KOPT-K1 (cell line): ENCODE data around the gene FAM163B.

ENCODE experiments used
- H3K27ac ChIP-seq: fragments of 200-600 bp; sonication (generic); 2 replicates; pipeline ENCODE4 v1.5.1; 2016; ENCODE audit warnings: antibody characterized with exemption, mild to moderate bottlenecking, low read depth, low read length; ENCODE audit not compliant: poor library complexity, severe bottlenecking
- H3K36me3 ChIP-seq: fragments of 200-600 bp; sonication (generic); 2 replicates; pipeline ENCODE4 v1.5.1; 2017; ENCODE audit warnings: antibody characterized with exemption, mild to moderate bottlenecking, low read length, moderate library complexity; ENCODE audit not compliant: insufficient read depth
- H3K9me3 ChIP-seq: fragments of 200-600 bp; sonication (generic); 2 replicates; pipeline ENCODE4 v1.5.1; 2017; ENCODE audit warnings: antibody characterized with exemption, low read length, mild to moderate bottlenecking; ENCODE audit not compliant: insufficient read depth, poor library complexity, severe bottlenecking

FAM163B gene

DNA sequence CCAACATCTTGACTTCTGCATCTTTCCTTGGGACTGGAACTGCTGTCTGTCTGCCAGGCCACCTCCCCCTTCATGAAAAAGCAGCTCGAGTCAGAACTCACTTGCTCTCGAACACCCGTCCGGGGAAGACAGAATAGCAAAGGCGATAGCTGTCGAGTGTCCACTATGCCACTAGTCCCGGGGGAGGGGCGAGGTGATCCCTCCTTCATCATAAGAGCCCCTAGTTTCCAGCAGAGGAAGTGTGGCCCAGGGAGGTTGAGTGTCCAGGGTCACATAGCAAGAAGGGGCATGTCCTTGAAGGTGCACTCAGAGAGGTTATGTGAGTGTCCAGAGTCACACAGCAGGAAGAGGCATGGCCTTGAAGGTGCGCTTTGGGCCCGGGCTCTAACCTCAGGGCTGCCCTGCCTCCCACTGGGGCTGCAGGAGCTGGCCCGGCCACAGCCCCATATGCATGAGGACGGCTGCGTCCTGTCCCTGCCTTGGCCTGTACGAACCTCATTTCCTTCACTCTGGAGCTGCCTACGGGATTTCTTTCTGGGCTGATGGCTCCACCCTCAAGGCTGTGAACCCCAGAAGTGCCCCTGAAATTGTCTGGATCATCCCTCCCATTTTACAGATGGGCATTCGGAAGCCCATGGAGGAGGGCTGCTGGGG is 33.6 kb upstream of the FAM163B start:
- no peaks in the 10 kb centered on the region for H3K36me3 ChIP-seq
- H3K27ac ChIP-seq = no peak overlapping the region
- H3K9me3 ChIP-seq = no peaks in the 10 kb centered on the region

DNA sequence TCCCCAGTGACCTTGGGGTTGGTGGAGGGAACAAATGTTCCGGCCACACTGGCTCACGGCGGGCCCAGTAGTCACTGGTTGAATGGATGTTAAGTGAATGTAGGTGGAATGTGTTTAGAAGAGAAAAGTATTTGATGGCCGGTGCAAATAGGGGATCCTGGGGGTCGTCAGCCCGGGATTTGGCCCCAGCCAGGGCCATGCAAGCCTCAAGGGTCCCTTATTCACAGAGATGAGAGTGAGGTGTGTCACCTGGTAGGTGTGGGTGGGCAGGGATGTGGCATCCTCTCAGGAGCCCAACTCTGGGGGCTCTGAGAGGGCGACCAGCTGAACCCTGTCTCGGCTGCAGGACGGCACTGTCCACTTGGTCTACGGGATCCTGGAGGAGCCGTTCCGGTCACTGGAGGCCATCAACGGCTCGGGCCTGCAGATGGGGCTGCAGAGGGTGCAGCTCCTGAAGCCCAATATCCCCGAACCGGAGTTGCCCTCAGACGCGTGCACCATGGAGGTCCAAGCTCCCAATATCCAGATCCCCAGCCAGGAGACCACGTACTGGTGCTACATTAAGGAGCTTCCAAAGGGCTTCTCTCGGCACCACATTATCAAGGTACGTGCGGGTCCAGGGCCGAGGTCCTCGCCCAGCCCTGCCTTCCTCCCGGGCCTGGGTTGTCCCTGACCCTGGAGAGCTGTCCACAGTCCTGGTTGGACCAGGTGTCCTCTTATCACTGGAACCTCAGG is 32.8 kb upstream of the FAM163B start:
- no peak overlapping the region for H3K27ac ChIP-seq
- H3K36me3 ChIP-seq = no peaks in the 10 kb centered on the region
- H3K9me3 ChIP-seq = no peaks in the 10 kb centered on the region

DNA sequence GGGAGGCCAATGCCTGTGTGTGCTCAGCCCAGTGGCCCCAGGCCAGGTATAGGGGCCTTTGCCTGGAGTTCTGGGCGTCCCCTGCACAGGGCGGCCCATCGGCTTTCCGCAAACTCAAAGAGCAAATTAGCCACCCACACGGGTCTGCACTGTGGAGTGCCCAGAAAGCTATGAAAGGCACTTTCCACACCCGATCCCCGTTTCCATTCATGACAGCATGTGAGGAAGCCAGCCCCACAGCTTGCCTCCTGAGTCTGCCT is 32.1 kb upstream of the FAM163B start:
- no peak overlapping the region for H3K27ac ChIP-seq
- no peaks in the 10 kb centered on the region for H3K9me3 ChIP-seq
- H3K36me3 ChIP-seq = no peaks in the 10 kb centered on the region

DNA sequence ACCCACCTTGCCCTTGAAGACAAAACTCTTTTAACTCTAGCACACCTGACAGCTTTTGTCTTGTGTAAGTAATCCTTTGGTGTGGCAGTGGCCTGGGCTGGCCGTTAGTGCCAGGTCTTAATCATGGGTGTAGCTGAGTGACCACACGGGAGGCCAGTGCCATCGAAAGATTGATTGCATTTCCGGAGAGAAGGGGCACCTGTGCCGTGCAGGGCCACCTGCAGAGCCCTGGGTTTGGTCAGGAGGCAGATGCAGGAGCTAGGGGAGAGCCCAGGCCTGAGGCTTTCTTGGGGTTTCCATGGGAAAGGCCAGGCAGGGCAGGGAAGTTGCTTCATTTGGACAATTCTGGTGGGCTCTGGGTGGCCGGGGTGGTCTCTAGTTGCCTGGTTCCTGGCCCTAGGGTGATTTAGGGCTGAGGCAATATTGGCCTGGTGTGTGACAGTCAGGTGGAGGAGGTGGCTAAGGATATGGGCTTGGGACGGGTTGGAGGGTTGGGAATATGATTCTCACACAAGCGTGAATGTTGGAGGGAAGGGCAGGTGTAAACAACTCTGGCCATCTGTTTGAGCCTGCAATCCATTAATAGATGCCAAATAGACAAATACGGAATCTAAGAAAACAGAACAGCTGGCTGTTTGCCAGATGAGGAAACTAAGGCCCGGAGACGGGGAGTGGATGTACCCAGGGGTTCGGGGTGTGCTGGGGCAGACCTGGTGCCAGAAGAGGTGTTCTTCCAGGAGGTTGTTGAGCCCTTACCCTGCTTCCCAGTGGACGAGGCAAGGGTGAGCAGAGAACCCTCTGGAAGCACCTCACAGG is 31.6 kb upstream of the FAM163B start:
- no peak overlapping the region for H3K27ac ChIP-seq
- no peaks in the 10 kb centered on the region for H3K36me3 ChIP-seq
- no peaks in the 10 kb centered on the region for H3K9me3 ChIP-seq

DNA sequence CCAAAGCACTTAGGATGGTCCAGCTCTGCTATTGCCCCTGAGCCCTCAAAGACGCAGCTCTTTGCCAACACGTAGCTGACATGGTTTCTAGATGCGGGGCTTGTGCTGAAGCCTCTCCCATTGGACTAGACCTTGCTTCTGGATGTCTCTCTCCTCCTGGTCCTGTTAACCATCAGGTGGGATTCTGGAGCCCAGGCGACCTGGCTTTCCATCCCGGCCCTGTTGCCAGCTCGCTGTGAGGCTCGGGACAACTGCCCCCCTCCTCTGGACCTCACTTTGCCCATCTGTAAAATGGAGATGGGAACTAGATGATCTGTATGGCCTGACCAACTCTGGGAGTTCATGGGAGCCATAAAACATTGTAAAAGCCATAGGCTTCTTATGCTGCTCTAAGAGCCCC is 31.0 kb upstream of the FAM163B start:
- Histone ChIP-seq H3K36me3 (no peaks in the 10 kb centered on the region), H3K27ac (no peak overlapping the region)

DNA sequence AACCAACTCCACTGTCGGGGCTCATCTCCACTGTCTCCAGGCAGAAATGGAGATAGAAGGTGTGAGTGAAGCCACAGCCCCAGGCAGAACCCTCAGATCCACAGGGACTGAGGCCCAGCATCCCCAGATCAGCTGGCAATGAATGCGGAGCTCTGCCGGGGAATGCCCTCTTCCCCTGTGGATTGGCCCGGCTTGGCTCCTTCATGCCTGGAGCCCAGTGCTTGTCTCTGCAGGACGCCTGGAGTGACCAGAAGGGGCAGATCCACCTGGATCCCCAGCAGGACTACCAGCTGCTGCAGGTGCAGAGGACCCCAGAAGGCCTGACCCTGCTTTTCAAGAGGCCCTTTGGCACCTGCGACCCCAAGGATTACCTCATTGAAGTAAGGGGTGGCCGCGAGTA is 30.4 kb upstream of the FAM163B start:
- no peaks in the 10 kb centered on the region for H3K9me3 ChIP-seq
- no peak overlapping the region for H3K27ac ChIP-seq
- no peaks in the 10 kb centered on the region for H3K36me3 ChIP-seq

More for the DNA sequence above, 31.0 kb upstream of the FAM163B start:
- no peaks in the 10 kb centered on the region for H3K9me3 ChIP-seq

DNA sequence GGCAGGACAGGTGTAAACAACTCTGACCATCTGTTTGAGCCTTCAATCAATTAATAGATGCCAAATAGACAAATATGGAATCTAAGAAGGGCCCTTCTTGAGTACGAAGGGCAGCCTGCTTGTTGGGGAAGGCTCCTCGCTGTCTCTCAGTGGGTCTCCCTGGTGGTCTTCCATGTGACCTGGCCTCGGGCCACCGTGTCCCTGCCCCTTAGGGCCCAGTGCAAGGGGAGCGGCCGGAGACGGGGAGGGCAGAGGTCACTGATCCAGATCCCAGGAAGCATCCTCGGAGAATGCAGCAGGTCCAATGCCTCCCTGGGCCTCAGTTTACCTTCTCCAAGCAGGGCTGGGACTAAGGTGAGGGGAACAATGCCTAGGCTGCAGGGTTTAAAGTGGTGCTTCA is 29.5 kb upstream of the FAM163B start:
- H3K36me3 ChIP-seq = no peaks in the 10 kb centered on the region
- no peaks in the 10 kb centered on the region for H3K9me3 ChIP-seq
- H3K27ac ChIP-seq = no peak overlapping the region

DNA sequence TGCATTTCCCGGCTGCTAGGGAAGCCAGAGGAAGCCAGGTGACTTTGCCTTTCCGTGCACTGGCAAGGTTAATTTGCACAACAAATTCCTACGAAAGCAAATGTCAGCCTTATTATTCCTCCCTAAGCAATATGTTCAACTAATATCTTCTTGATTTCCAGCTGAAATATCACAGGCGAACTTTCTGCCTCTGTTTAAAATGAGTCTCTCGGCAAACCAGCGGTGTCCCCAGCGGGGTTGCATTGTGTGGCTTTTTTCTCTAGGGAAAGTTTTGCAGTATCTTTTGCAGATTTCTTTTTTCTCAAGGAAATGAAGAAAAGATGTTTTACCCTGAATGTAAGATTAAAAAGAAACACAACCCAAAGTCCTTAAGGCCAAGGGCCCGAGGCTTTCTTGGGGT is 28.9 kb upstream of the FAM163B start:
- Histone ChIP-seq H3K27ac (no peak overlapping the region), H3K36me3 (no peaks in the 10 kb centered on the region), H3K9me3 (no peaks in the 10 kb centered on the region)

DNA sequence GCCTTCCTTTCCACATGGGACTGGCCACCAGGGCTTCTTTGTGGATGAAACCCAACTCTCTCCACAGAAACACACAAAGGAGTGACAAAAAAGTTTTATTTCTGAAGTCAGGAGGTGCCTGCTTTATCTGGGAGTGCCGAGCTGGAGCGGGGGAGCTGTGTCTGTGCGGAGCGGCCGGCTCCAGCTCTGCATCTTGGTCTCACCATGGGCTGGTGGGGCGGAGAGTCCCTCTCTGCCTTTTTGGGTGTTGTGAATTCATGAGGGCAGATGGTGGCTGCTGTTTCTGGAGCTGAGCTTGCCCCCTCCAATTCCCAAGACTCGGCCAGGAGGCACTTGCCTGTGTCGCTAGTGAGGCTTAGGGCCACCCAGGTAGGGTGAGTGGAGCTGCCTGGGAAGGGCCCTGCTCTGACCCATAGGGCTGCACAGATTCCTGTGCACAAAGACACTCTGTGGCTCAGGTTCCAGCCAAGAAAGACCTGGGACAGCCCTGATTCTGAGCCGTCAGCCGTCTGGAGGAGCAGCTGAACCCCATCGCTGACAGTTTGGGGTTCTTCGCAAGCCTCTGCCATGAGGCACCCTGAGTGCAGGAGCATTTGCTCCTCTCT is 28.4 kb upstream of the FAM163B start:
- Histone ChIP-seq H3K27ac (no peak overlapping the region), H3K9me3 (no peaks in the 10 kb centered on the region), H3K36me3 (no peaks in the 10 kb centered on the region)

DNA sequence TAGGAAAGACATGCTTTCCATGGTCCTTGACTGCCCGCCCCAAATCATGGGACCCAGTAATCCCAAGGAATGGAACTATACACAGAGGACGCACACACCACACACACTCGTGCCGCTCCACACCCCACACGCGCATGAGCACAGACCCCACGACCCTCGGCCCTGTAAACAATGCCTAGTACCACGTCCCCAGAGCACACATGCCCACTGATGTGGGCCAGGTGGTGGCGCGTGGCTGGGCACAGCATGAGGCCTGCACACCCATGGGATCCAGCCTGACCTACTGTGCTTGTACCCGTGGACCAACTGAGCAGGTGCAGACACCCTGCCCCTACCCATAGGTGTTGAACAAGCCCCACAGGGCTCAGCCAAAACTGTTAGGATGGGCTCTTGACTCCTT is 27.7 kb upstream of the FAM163B start:
- Histone ChIP-seq H3K36me3 (no peaks in the 10 kb centered on the region), H3K9me3 (no peaks in the 10 kb centered on the region), H3K27ac (no peak overlapping the region)

DNA sequence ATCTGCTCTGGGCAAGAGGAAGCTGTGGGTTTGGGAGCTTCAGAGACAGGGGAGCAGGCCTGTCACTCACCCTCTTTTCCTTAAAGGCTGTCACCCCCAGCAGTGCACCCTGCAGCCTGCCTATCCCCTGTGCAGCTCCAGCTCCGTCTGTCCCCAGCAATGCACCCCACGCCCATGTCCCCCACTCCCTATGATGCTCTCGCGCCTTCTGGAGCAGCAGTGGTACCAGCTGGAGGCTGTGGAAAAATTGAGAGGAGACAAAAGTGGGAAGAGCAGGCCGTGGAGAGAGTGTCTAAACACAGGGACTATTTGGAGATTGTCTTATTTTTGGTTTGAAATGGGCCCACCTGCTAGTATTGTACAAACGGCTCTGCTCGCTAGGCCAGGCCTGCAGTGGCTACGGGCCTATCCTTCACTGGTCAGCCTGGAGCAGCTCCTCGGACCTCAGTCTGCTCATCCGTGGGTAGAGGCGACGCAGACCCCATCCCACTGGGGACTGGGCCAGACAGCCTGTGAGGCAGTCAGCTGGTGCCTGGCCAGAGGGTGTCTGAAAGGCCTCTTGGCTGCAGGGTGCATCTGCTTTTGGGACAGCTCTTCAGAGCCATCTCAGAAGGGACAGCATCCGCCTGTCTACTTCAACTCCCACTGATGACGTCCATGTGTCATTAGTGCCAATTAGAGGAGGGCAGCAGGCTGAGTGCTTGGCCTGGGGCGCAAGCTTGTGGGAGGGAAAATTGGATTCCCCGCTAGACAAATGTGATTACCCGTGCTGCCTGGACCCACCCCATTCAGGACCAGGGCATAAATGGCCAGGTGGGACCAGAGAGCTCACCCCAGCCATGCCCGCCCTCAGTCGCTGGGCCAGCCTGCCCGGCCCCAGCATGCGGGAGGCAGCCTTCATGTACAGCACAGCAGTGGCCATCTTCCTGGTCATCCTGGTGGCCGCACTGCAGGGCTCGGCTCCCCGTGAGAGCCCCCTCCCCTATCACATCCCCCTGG is 26.6 kb upstream of the FAM163B start, which contains the start of gene DBH:
TSS of gene DBH (plus strand) at position 831 of the 999 bp plus-strand sequence. CDS start at position 840, 9 bp downstream.
- Histone ChIP-seq H3K27ac (no peak within 1 kb of the TSS), H3K36me3 (no peaks in the 10 kb centered on the region), H3K9me3 (no peaks in the 10 kb centered on the region)

DNA sequence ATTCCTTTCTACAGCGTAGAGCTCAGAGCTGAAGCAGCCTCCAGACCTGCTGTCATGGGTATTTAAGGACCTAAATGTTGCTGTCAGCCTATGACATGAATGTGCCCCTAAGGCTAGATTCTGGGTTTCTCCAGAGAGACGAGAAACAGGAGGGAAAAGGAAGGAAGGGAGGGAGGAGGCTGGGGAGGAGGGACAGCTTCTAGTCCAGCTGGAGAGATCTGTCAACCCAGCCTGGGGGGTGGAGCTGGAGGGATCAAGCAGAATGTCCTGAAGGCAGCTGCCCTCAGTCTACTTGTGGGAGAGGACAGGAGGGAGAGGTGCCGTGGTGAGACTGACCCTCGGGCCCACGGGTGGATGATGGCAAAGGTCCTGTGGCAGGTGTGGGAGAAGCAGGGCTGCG is 25.9 kb upstream of the FAM163B start:
- H3K27ac ChIP-seq = no peak overlapping the region
- H3K9me3 ChIP-seq = no peaks in the 10 kb centered on the region
- no peaks in the 10 kb centered on the region for H3K36me3 ChIP-seq

DNA sequence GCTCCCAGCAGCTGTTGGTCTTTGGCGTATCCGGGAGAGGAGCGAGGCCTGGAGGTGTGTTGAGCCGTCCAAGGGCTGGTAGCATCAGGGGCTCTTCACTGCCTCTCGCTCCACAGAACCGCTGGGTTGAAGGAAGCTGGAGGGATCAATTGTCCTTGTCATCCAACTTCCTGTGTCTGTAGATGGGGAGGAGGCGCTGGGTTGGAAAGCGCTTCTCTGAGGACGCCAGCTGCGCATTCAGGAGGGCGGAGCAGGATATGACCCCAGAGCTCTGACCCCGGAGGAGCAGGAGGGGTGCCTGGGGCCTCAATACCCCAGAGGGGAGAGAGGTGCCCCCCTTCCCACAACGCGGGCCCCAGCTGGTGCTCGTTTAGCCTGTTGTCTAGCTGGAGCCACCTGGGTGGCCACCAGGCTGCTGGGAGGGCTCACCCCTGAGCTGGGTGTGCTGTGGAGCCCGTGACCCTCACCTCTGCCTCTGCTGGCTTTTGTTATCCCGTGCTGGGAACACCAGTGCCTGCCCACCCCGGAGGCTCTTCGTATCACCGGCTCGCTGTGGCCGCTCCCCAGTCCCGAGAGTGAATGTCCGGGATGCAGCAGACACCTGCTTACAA is 25.0 kb upstream of the FAM163B start:
- no peaks in the 10 kb centered on the region for H3K36me3 ChIP-seq
- peak overlapping the region; percentile 42 for H3K27ac ChIP-seq
- no peaks in the 10 kb centered on the region for H3K9me3 ChIP-seq

DNA sequence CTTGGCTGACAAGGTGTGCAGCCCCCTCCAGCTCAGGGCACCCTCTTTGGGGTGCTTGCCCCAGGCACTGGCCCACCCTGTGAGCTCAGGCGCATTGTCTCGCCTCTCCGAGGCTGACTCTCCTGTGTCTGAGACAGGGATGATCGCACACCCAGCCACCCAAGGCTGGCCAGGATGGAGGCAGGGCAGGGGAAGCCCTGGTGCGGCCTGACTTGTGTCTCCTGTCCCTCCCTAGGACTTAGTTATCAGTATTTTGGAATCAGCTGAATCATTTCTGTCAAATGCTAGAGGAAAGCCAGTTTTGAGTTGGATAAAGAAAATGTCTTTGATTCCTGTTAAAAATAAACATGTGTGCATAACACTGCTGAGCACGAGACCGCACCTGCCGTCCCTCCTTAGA is 24.5 kb upstream of the FAM163B start:
- no peaks in the 10 kb centered on the region for H3K36me3 ChIP-seq
- H3K27ac ChIP-seq = peak overlapping the region; percentile 42
- no peaks in the 10 kb centered on the region for H3K9me3 ChIP-seq
